GM19239 (cell line): ENCODE data around the gene SLC35G3.
"Not testable (repeated sequence)": the region's sequence is repeated elsewhere in the genome, so short reads cannot be mapped to it uniquely, and the experiment has no call there.

Experiments
- DNase-seq: peaks from one replicate; pipeline ENCODE4 v3.0.0; 2011; ENCODE audit warnings: low spot score; ENCODE audit not compliant: insufficient read length
- FAIRE-seq: peaks from 2 replicates; lab custom pipeline; 2011; peaks lifted over from hg19 to GRCh38; lab: Jason Lieb, UNC

SLC35G3 gene

DNA sequence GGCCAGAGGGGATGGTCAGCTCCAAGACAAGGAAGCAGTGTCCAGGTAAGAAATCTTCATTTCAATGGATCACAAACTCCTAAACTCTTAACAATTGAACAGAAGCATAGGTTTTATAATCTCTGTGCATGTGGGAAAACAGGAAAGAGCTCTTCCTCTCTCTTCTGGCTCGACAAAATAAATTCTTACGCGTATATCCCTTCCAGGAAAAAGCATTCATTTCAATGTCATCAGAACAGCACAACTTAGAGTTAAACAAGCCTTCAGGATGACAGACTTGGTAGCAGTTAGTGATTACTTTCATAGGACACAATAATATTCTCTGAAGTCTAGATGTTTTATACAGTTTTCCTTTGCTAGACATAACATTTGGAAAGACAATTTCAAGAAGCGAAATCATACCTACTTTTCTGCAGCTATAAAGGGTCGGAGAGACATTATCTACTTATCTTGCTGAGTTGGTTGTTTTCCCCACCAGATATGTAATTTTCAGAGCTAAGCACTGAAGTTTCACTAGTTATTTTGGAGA is 19.3 kb upstream of the SLC35G3 start:
- no peak for DNase-seq
- no peak for FAIRE-seq

DNA sequence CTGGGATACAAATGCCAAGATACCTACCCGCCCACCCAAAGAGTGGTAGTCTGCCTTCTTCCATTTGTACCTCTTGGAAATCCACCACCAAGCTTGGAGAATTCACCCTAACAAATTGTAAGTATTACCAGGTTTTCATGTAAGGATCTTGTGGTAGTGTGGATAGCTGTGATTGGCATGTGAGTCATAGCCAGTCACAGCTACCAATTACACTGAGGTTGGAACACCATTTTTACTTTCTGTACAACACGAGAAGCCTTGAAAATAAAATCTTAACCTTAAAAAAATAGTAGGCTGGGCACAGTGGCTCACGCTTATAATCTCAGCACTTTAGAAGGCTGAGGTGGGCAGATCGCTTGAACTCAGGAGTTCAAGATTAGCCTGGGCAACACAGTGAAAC is 18.5 kb upstream of the SLC35G3 start:
- no peak for DNase-seq
- no peak for FAIRE-seq

DNA sequence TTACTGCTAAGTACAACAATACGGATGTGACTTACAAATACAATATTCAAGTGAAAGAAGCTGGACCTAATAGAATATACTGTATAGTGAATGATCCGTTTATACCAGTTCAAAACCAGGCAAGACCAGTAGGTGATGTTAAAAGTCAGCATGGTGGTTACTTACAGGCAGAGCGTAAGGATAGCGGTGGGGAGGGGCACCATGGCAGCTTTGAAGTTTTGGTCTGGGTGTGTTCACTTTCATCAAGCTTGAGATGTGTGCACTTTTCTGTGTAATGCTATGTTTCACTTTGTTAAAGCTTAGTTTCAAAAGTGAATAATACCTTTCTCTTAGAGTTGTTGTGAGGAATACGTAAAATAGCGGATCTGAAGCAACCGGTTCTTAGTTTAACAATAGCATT is 16.5 kb upstream of the SLC35G3 start:
- no peak for DNase-seq
- FAIRE-seq = no peak

DNA sequence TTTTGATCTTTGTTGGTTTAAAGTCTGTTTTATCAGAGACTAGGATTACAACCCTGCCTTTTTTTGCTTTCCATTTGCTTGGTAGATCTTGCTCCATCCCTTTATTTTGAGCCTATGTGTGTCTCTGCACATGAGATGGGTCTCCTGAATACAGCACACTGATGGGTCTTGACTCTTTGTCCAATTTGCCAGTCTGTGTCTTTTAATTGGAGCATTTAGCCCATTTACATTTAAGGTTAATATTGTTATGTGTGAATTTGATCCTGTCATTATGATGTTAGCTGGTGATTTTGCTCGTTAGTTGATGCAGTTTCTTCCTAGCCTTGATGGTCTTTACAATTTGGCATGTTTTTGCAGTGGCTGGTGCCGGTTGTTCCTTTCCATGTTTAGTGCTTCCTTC is 8.4 kb upstream of the SLC35G3 start:
- not testable (repeated sequence) for DNase-seq, FAIRE-seq

DNA sequence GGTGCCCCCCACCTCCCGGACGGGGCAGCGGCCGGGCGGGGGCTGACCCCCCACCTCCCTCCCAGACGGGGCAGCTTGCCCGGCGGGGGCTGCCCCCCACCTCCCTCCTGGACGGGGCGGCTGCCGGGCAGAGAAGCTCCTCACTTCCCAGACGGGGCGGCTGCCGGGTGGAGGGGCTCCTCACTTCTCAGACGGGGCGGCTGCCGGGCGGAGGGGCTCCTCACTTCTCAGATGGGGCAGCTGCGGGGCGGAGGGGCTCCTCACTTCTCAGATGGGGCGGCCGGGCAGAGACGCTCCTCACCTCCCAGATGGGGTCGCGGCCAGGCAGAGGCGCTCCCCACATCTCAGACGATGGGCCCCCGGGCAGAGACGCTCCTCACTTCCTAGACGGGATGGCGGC is 869 bp upstream of the SLC35G3 start:
- DNase-seq, FAIRE-seq: not testable (repeated sequence)

DNA sequence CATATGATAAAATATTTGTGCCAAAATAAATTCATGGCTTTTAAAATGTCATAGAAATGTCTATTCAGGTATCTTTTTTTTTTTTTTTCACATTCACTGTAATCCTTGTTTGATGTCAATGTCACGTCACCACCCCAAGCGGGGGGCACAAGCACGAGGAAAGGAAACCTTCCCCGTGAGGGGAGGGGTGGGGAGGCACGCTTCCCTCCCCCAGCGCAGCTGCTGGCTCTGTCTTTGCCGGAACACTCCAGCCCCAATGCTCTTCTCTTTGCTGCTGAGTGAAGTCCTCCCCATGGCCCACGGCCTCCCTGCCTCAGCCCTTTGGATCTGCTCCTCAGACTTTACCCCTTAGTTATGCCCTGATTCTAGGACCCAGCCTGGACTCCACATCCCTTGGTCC is 1.5 kb downstream of the SLC35G3 start:
- FAIRE-seq = no peak
- DNase-seq = no peak

DNA sequence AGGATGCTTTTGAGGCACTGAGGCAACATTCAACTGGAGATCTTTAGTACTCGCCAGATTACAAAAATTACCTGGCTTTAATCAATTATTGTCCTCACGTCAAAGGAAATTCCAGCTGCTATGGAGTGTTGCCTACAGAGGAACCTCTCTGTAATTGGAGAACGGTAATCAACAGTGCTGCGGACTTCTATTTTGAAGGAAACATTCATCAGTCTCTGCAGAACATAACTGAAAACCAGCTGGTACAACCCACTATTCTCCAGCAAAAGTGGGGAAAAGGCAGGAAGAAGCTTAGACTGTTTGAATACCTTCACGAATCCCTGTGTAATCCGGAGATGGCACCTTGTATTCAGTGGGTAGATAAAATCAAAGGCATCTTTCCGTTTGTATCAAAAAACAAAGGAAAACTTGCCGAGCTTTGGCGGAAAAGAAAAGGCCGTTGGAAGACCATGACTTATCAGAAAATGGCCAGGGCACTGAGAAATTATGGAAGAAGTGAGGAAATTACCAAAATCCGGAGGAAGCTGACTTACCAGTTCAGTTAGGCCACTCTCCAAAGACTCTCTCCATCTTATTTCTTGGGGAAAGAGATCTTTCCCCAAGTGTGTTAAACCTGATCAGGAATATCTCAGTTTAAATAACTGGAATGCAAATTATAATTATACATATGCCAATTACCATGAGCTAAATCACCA is 3.0 kb downstream of the SLC35G3 start:
- FAIRE-seq (no peak), DNase-seq (no peak)

DNA sequence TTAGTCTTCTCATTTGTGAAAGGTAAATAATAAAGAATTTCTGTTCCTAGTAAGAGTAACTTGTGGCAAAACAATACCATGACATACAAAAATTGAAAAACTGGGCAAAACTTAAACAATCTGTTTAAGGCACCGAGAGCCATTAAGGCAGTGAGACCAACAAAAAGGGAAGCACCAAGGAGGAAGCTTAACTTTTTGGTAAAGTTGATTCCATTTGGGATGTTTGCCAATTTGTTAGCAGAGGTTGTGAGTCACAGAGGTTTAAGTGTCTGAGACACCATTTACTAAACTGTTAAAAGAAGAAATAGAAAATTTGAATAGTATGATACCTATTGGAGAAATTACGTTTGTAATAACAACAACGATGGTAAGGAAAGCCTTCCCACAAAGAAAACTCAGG is 4.9 kb downstream of the SLC35G3 start:
- no peak for DNase-seq
- FAIRE-seq = no peak

DNA sequence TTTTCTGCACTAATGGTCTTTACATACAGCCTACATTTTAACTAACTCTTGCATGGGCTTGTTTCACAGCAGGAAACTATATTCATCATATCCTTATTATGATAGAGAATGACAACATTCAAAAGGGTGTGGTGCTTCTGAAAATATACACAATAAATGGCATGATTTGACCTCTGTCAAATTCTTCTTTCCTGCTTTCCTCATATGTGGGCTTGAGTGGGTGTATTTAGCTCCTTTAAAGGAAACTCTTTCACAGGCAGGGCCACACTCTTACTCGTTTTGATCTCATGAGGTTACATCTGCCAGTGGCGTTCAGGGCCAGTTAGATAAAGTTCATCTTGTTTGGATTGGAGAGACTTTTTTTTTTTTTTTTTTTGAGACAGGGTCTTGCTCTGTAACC is 6.1 kb downstream of the SLC35G3 start:
- FAIRE-seq (no peak), DNase-seq (no peak)

DNA sequence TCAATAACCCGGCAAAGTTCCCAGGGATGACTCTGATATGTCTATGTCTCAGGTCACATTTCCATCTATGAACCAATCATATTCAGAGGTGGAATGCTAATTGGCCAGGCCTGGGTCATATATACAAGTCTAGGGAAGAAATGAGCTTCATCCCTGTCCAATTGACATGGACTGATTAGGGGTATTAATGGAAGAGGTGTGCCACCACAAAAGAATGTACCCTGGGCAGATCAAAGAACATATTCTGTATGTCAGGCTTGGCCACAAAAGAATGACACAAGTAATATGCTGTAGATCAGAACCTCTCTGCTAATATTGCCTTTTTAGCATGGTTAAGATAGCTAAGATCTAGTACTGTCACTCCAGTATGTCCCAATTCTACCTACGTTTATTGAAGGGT is 6.7 kb downstream of the SLC35G3 start:
- DNase-seq = no peak
- FAIRE-seq = no peak

DNA sequence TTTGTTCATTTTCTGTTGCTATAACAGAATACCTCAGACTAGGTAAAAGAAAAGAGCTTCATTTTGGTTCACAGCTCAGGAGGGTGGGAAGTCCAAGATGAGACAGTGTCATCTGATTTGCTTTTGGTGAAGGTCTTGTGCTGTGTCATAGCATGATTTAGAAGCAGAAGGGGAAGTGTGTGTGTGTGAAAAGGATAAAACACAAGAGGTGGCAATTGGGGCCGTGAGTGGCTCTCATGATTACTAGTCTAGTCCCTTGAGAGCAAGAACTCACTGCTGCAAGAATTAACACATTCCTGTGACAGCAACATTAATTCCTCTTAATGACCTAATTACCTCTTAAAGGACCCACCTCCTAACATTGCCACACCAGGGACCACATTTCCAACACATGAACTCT is 8.3 kb downstream of the SLC35G3 start:
- no peak for FAIRE-seq
- DNase-seq = no peak

DNA sequence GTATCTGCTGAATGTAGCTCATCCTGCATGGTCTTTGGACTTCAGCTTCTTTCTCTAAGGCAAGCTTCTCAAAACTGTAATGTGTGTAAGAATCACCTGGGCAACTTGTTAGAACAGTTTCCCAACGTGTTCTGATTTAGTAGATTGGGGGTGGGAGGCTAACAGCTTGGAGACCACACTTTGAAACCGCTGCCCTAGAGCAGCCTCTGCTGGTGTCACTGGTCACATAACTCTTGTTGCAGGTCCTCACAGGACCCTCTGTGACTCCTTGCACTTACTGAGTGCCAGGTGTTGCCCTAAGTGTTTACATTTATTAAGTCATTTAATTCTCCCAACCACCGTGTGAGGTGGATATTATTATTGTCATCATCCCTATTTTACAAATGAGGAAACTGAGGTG is 9.9 kb downstream of the SLC35G3 start:
- no peak for FAIRE-seq

DNA sequence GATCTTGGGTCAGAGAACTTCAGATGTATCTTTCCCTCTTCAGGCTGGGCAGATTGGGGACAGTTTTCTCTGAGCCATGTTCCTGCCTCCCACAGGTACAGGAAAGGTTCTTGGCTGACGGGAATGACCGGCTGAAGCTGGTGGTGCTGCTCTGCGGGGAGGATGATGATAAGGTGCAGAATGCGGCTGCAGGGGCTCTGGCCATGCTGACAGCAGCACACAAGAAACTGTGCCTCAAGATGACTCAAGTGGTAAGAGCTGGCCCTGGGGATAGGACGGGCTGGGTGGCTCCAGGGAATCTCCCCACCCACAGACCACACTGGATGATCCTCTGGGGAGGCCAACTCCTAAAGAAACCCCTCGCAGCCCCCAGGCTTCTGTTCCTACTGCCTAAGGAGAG is 10.9 kb downstream of the SLC35G3 start:
- DNase-seq = no peak
- FAIRE-seq = no peak

More for the DNA sequence above, 9.9 kb downstream of the SLC35G3 start:
- no peak for DNase-seq

DNA sequence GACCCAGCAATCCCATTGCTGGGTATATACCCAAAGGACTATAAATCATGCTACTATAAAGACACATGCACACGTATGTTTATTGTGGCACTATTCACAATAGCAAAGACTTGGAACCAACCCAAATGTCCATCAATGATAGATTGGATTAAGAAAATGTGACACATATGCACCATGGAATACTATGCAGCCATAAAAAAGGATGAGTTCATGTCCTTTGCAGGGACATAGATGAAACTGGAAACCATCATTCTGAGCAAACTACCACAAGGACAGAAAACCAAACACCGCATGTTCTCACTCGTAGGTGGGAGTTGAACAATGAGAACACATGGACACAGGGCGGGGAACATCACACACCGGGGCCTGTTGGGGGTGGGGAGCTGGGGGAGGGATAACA is 14.8 kb downstream of the SLC35G3 start:
- FAIRE-seq, DNase-seq: not testable (repeated sequence)

DNA sequence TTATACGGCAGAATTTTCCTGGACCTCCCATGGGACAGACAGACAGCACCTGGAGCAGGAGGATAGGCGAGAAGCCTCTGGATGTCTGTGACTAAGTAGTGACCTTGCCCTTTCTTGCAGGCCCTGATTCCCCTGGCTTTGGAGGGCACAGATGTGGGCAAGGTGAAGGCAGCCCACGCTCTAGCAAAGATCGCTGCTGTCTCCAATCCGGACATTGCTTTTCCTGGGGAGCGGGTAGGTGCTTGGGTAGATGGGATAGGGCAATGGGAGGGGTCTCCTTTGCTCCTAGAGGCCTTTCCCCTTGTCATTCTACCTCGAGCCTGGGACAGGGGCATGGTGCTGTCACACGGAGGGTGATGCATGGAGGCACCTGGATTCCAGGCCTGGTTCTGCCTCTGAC is 17.3 kb downstream of the SLC35G3 start:
- FAIRE-seq = no peak

DNA sequence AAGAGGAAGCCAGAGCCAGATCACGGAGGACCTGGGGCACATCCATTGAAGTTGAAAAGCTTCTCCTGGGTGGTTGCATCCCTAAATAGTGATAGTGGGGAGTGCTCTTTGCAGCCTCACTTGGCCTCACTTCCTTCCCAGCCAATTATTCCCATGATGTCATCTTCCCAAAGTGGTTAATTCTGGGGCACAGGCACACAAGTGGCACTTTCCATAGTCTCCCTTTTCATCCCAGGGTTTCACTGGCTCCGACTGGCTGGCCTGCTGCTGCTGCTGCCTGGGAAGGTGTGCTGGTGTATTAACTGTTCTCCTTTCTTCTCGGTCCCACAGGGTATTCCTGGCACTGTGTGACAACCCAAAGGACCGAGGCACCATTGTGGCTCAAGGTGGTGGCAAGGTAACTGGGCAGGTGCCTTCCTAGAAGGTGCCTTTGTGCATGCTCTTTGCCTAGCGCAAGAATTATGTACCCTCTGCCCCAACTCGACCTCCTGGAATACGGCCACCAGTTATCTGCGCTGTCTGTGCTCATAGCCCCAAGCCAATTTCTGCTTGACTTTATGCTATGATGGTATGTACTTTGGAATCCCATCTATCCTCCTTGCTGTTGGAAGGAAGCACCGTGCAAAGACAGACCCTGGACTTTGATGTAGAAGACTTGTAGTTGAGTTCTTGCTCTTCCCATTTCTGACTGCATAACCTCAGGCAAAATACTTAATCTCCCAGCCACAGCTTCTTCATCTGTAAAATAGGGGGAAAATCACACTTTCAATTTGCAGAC is 18.4 kb downstream of the SLC35G3 start:
- FAIRE-seq (no peak), DNase-seq (no peak)

More for the DNA sequence above, 17.3 kb downstream of the SLC35G3 start:
- no peak for DNase-seq

DNA sequence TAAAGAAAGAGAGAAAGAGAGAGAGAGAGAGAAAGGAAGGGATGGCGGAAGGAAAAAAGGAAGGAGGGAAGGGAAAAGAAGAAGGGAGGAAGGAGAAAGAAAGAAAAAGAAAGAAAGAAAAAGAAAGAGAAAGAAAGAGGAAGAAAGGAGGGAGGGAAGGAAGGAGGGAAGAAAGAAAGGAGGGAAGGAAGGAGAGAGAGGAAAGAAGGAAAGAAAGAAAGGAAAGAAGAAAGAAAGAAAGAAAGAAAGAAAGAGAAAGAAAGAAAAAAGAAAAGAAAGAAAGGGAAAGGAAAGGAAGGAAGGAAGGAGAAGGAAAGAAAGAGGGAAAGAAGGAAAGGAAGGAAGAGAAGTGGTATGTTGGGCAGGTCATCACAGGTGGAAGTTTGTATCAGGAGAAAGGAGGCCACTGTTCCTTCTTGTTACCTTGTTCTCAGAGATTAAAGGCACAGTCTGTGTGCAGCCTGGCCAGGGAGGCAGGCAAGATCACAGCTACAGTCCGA is 19.3 kb downstream of the SLC35G3 start:
- no peak for DNase-seq
- FAIRE-seq = no peak

DNA sequence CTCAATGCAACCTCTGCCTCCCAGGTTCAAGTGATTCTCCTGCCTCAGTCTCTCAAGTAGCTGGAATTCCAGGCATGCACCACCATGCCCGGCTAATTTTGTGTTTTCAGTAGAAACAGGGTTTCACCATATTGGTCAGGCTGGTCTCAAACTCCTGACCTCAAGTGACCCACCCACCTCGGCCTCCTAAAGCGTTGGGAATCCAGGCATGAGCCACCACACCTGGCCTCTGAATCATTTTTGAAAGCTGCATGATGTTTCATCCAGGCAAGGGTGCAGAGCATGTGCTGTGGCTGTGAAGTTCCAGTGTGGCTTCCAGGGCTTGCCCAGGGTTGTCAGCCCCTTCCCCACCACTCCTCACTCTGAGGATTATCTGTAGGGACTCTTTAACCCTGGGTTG is 21.9 kb downstream of the SLC35G3 start:
- DNase-seq, FAIRE-seq: not testable (repeated sequence)

DNA sequence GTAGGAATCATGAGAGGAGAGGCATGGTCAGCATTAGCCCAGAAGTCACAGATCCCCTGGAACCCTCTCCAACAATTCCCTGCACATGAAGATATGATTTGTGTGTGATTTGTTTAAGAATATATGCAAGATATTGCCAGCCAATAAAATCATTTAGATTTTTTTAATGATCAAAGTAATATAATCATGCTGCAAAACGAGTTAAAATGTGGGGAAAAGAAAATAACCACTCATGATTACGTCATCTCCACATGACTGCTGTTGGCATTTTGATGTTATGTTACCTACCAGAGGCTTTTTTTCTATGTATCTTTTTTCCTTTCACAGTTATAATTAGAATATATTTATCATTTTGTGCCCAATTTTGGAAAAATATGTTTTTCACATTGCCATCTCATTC is 22.4 kb downstream of the SLC35G3 start:
- DNase-seq (no peak), FAIRE-seq (no peak)

DNA sequence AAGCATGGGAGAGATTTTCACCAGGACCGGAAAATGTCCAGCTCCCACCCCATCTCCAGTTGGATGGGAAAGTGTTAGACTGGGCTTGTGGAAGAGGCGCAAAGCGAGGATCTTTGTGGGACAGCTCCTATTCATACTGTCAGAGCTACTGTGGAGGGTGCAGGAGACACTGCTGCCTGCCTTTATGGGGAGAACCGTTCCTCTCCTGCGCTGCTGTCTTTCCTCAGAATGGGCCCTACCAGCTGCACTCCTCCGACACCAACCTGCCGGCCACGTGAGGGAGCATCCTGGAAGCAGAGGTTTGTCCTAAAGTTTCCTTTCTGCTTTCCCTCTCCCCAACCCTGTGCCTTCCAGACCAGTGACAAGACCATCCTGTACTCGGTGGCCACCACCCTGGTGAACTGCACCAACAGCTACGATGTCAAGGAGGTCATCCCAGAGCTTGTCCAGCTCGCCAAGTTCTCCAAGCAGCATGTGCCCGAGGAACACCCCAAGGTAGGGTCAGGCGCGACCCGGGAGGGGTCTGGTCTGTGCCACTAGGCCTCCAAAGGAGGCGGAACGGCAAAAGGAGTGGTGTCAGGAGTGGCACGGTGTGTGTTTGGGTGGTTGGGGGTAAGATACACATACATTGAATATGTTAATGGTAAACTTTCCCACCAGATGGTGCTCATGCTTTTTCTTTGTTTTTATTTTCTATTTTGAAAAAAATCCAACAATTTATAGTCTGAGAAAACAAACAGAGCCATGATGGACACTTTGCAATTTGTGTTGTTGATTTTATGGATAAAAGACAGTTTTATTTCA is 23.0 kb downstream of the SLC35G3 start:
- DNase-seq = no peak
- FAIRE-seq = peak; percentile 79
